Activated naive CD8-positive, alpha-beta T cell treated with anti-CD3 and anti-CD28 coated beads for 36 hours (primary cell): ENCODE results near the gene MAP2K6. TPM values are rescaled to one million over a fixed set of nuclear protein-coding genes. Genes with fewer than 3 reads are reported as not detected.

ENCODE experiments used
- DNase-seq: peaks from one replicate; pipeline ENCODE4 v3.0.0; 2021
- H3K27ac Mint-ChIP-seq: one replicate; pipeline ENCODE4 v1.8.0; 2022; ENCODE audit warnings: mild to moderate bottlenecking, moderate library complexity, mixed read lengths
- H3K27me3 Mint-ChIP-seq: one replicate; pipeline ENCODE4 v1.8.0; 2022; ENCODE audit warnings: mild to moderate bottlenecking, mixed read lengths
- H3K36me3 Mint-ChIP-seq: one replicate; pipeline ENCODE4 v1.8.0; 2021; ENCODE audit warnings: mild to moderate bottlenecking, mixed read lengths
- H3K4me1 Mint-ChIP-seq: one replicate; pipeline ENCODE4 v1.8.0; 2021; ENCODE audit warnings: mixed read lengths
- H3K4me3 Mint-ChIP-seq: one replicate; pipeline ENCODE4 v1.8.0; 2022; ENCODE audit warnings: mild to moderate bottlenecking, moderate library complexity, mixed read lengths
- H3K9me3 Mint-ChIP-seq: one replicate; pipeline ENCODE4 v1.8.0; 2022; ENCODE audit warnings: mixed read lengths
- total RNA-seq, 2 experiments: library from RNA; stranded (reverse); gene quantifications; one replicate each; pipeline ENCODE4 v1.2.3, GENCODE V29; 2021

Gene MAP2K6
- 1 to 10 TPM; 2.7 to 2.9 TPM for total RNA-seq

GRCh38 chr17:69414408-69415274, at the start of gene MAP2K6:
Gene MAP2K6 (plus strand): TSS chr17:69414697. CDS start chr17:69414985, 288 bp downstream.
- H3K4me3 Mint-ChIP-seq: no peak within 1 kb of the TSS
- no peaks in the 10 kb centered on the region for H3K36me3 Mint-ChIP-seq
- H3K4me1 Mint-ChIP-seq: peaks cover 17% of the 10 kb centered on the region
- H3K9me3 Mint-ChIP-seq: no peaks in the 10 kb centered on the region
- peak; percentile 80 for DNase-seq
- no peak within 1 kb of the TSS for H3K27ac Mint-ChIP-seq
- no peaks in the 10 kb centered on the region for H3K27me3 Mint-ChIP-seq

- DNase-seq: no peak
- Mint-ChIP-seq H3K4me3 (no peak overlapping the region), H3K36me3 (no peaks in the 10 kb centered on the region), H3K27me3 (peaks cover 22% of the 10 kb centered on the region), H3K27ac (no peak overlapping the region), H3K4me1 (peaks cover 2% of the 10 kb centered on the region), H3K9me3 (no peaks in the 10 kb centered on the region)
These were observed 47.2 kb upstream of the MAP2K6 start for GRCh38 chr17:69367298-69367697.

GRCh38 chr17:69373069-69373468, 41.4 kb upstream of the MAP2K6 start:
- Mint-ChIP-seq H3K36me3 (peaks cover 3% of the 10 kb centered on the region), H3K4me3 (no peak overlapping the region), H3K27me3 (peaks cover 11% of the 10 kb centered on the region), H3K9me3 (peaks cover 1% of the 10 kb centered on the region), H3K27ac (no peak overlapping the region), H3K4me1 (peaks cover 4% of the 10 kb centered on the region)
- DNase-seq: no peak

GRCh38 chr17:69375229-69375628, 39.3 kb upstream of the MAP2K6 start:
- peaks cover 3% of the 10 kb centered on the region for H3K36me3 Mint-ChIP-seq
- peaks cover 1% of the 10 kb centered on the region for H3K9me3 Mint-ChIP-seq
- peaks cover 2% of the 10 kb centered on the region for H3K4me1 Mint-ChIP-seq
- no peak overlapping the region for H3K4me3 Mint-ChIP-seq
- no peaks in the 10 kb centered on the region for H3K27me3 Mint-ChIP-seq
- no peak overlapping the region for H3K27ac Mint-ChIP-seq
- no peak for DNase-seq

- H3K36me3 Mint-ChIP-seq: no peaks in the 10 kb centered on the region
- no peaks in the 10 kb centered on the region for H3K9me3 Mint-ChIP-seq
- DNase-seq: no peak
- H3K27ac Mint-ChIP-seq: no peak overlapping the region
- H3K4me3 Mint-ChIP-seq: no peak overlapping the region
- no peaks in the 10 kb centered on the region for H3K4me1 Mint-ChIP-seq
- peaks cover 6% of the 10 kb centered on the region for H3K27me3 Mint-ChIP-seq
These were observed 25.6 kb upstream of the MAP2K6 start for GRCh38 chr17:69388822-69389442.

GRCh38 chr17:69390795-69391501, 23.5 kb upstream of the MAP2K6 start:
- Mint-ChIP-seq H3K4me1 (no peaks in the 10 kb centered on the region), H3K27me3 (peaks cover 6% of the 10 kb centered on the region), H3K4me3 (no peak overlapping the region), H3K36me3 (no peaks in the 10 kb centered on the region), H3K27ac (no peak overlapping the region), H3K9me3 (no peaks in the 10 kb centered on the region)
- DNase-seq: no peak

- no peak overlapping the region for H3K4me3 Mint-ChIP-seq
- no peak overlapping the region for H3K27ac Mint-ChIP-seq
- no peaks in the 10 kb centered on the region for H3K4me1 Mint-ChIP-seq
- no peak for DNase-seq
- H3K27me3 Mint-ChIP-seq: peaks cover 5% of the 10 kb centered on the region
- H3K9me3 Mint-ChIP-seq: peaks cover 2% of the 10 kb centered on the region
- H3K36me3 Mint-ChIP-seq: no peaks in the 10 kb centered on the region
These were observed 13.2 kb upstream of the MAP2K6 start for GRCh38 chr17:69401251-69401650.

GRCh38 chr17:69402052-69402451, 12.4 kb upstream of the MAP2K6 start:
- no peak overlapping the region for H3K4me3 Mint-ChIP-seq
- no peak overlapping the region for H3K27ac Mint-ChIP-seq
- no peaks in the 10 kb centered on the region for H3K27me3 Mint-ChIP-seq
- H3K9me3 Mint-ChIP-seq: peaks cover 2% of the 10 kb centered on the region
- DNase-seq: no peak
- no peaks in the 10 kb centered on the region for H3K4me1 Mint-ChIP-seq
- H3K36me3 Mint-ChIP-seq: no peaks in the 10 kb centered on the region

GRCh38 chr17:69404399-69404798, 10.1 kb upstream of the MAP2K6 start:
- no peak for DNase-seq
- H3K4me1 Mint-ChIP-seq: no peaks in the 10 kb centered on the region
- peaks cover 2% of the 10 kb centered on the region for H3K9me3 Mint-ChIP-seq
- H3K4me3 Mint-ChIP-seq: no peak overlapping the region
- H3K27me3 Mint-ChIP-seq: no peaks in the 10 kb centered on the region
- no peaks in the 10 kb centered on the region for H3K36me3 Mint-ChIP-seq
- no peak overlapping the region for H3K27ac Mint-ChIP-seq

GRCh38 chr17:69405096-69405495, 9.4 kb upstream of the MAP2K6 start:
- Mint-ChIP-seq H3K27ac (no peak overlapping the region), H3K4me1 (no peaks in the 10 kb centered on the region), H3K36me3 (no peaks in the 10 kb centered on the region), H3K9me3 (peaks cover 2% of the 10 kb centered on the region), H3K27me3 (no peaks in the 10 kb centered on the region), H3K4me3 (no peak overlapping the region)
- DNase-seq: no peak

- H3K27ac Mint-ChIP-seq: no peak overlapping the region
- no peaks in the 10 kb centered on the region for H3K36me3 Mint-ChIP-seq
- no peak overlapping the region for H3K4me3 Mint-ChIP-seq
- no peaks in the 10 kb centered on the region for H3K27me3 Mint-ChIP-seq
- peaks cover 2% of the 10 kb centered on the region for H3K4me1 Mint-ChIP-seq
- no peaks in the 10 kb centered on the region for H3K9me3 Mint-ChIP-seq
- DNase-seq: no peak
These were observed 7.6 kb upstream of the MAP2K6 start for GRCh38 chr17:69406941-69407340.

- no peaks in the 10 kb centered on the region for H3K27me3 Mint-ChIP-seq
- peaks cover 4% of the 10 kb centered on the region for H3K4me1 Mint-ChIP-seq
- DNase-seq: no peak
- no peak overlapping the region for H3K27ac Mint-ChIP-seq
- no peak overlapping the region for H3K4me3 Mint-ChIP-seq
- no peaks in the 10 kb centered on the region for H3K36me3 Mint-ChIP-seq
- no peaks in the 10 kb centered on the region for H3K9me3 Mint-ChIP-seq
These were observed 6.7 kb upstream of the MAP2K6 start for GRCh38 chr17:69407759-69408158.

- Mint-ChIP-seq H3K4me3 (no peak overlapping the region), H3K27me3 (no peaks in the 10 kb centered on the region), H3K36me3 (no peaks in the 10 kb centered on the region), H3K9me3 (no peaks in the 10 kb centered on the region), H3K4me1 (peaks cover 4% of the 10 kb centered on the region), H3K27ac (no peak overlapping the region)
- no peak for DNase-seq
These were observed 3.8 kb upstream of the MAP2K6 start for GRCh38 chr17:69410671-69411070.

GRCh38 chr17:69411766-69412165, 2.7 kb upstream of the MAP2K6 start:
- no peaks in the 10 kb centered on the region for H3K36me3 Mint-ChIP-seq
- H3K27ac Mint-ChIP-seq: no peak overlapping the region
- no peaks in the 10 kb centered on the region for H3K9me3 Mint-ChIP-seq
- DNase-seq: no peak
- peaks cover 4% of the 10 kb centered on the region for H3K4me1 Mint-ChIP-seq
- no peaks in the 10 kb centered on the region for H3K27me3 Mint-ChIP-seq
- no peak overlapping the region for H3K4me3 Mint-ChIP-seq

- DNase-seq: no peak
- Mint-ChIP-seq H3K27ac (no peak overlapping the region), H3K27me3 (no peaks in the 10 kb centered on the region), H3K36me3 (no peaks in the 10 kb centered on the region), H3K4me1 (peaks cover 4% of the 10 kb centered on the region), H3K4me3 (no peak overlapping the region), H3K9me3 (no peaks in the 10 kb centered on the region)
These were observed 2.2 kb upstream of the MAP2K6 start for GRCh38 chr17:69412251-69412671.
